GM12892 (cell line): ENCODE data around the gene KIF19.

Experiments
- POLR2A ChIP-seq: IDR thresholded peaks from 2 replicates; pipeline ENCODE4 v1.6.1; 2011; ENCODE audit warnings: low read depth, low read length, control low read depth
- POLR2AphosphoS5 ChIP-seq: IDR thresholded peaks from 2 replicates; pipeline ENCODE4 v1.6.1; 2011; ENCODE audit warnings: low read depth, low read length, control low read depth

DNA sequence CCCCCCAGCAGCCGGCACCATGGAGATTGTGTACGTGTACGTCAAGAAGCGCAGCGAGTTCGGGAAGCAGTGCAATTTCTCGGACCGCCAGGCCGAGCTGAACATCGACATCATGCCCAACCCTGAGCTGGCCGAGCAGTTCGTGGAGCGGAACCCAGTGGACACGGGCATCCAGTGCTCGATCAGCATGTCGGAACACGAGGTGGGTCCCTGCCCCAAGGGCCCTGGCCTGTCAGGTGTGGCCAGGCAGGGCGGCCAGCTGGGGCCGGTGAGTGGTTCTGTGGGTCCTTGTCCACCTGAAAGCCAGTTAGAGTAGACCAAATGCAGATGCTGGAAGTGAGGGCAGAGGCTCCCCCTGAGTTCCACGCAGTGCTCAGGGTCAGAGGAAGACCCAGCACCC lies 44.2 kb upstream of the KIF19 start:
- TF ChIP-seq POLR2AphosphoS5 (no peak), POLR2A (no peak)
